Medulla oblongata (tissue), 1 donor: ENCODE results near the gene CHI3L1.
A peak's percentile ranks its signal among the peaks of the same experiment; 100 is the strongest.

Source experiments
- DNase-seq: peaks from one replicate; pipeline ENCODE4 v3.0.0-alpha.2; 2015; ENCODE audit errors: extremely low spot score

Gene CHI3L1

GRCh38 chr1:203133970-203134725 lies 52.4 kb downstream of the CHI3L1 start:
- no peak for DNase-seq

- DNase-seq = no peak
These were observed 54.8 kb downstream of the CHI3L1 start for GRCh38 chr1:203131548-203132200.

GRCh38 chr1:203130358-203130985 lies 56.0 kb downstream of the CHI3L1 start:
- peak; percentile 21 for DNase-seq

- DNase-seq = peak; percentile 97
These were observed 56.8 kb downstream of the CHI3L1 start for GRCh38 chr1:203129501-203130231.
